ENCODE measurements around the gene ATL1. TPM values are rescaled to one million over a fixed set of nuclear protein-coding genes. Genes with fewer than 3 reads are reported as not detected.

The ATL1 gene
- total RNA-seq (ENCODE audit: low replicate concordance): 0.98 and 8.7 TPM in 2 replicates

DNA sequence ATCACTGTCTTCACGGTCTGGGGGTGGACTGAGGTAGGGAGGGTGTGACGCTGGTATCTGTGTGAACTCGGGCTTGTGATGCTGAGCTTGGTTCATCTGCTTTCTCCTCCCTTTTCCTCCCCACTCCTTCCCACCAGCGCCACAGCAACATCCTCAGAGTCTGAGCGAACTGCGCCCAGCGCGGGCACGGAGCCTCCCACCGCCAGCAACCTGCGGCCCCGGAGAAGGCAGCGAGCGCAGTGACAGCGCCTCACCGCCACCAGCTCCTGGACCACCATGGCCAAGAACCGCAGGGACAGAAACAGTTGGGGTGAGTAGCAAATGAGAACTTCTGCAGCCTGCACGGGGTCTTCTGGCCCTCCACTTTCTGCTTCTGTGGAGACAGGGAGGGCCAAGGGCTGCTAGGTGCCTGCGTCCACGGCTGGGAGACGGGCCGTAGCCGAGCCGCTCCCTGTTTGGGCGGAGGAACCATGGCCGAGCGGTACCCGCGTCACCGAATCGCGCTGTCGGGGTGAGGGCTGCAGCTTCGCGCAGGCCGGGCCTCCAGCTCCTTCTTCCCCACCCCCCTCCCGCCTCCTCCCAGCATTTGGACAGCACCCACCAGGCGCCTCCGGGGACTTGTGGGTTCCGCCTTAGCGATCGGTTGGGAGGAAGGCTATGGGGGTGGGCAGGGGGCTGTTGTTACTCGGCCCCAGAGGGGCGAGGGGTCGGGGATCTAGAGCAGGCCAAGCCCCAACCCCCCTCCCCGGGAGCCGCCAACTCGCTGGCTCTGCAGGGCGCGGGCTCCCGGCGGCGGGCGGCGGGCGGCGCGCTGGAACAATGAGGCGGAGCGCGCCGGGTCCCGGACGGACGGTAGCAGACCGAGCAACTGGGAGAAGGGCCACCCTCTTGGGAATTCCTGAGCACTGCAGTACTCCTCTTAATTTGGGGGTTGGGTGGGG lies at the start of gene ATL1:
TSS of gene ATL1 (plus strand) at position 156 of the 941 bp plus-strand sequence. CDS start at position 277, 121 bp downstream.

DNA sequence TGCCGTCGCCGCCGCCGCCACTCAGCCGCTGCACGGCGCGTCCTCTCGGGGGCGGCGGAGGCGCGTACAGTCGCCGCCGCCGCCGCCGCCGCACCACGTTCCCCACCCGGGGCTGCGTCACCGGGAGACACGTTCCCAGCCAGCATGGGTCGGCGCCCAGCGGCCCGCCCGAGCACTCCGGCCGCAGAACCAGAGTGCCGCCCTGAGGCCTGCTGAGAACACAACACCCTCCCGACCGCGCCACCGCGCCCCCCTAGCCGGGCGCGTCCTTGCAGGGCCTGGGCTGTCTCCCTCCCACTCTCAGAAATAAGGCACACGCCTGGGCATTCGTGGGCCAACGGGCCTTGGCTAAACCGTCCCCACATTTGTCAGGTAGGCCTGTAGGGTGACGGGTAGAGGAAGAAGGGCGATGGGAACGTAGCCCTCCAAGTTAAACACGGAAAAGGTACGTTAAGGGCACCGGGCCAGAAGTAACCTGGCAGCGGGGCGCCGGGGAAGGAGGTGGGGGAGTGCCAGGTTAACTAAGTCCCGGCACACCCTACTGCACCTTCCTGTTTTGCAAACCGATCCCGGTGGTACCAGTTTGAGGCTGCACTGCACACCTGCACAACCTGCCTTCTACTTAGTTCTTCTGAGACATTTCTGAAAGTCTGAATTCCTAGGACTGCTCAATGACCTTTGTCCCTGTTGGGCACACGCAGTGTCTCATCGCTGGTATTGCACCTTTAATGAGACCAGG lies 27.3 kb upstream of the ATL1 start, which contains the start of gene MAP4K5:
TSS of gene MAP4K5 (minus strand) at position 68 of the 739 bp plus-strand sequence. CDS start 520 bp downstream, outside the sequence.

DNA sequence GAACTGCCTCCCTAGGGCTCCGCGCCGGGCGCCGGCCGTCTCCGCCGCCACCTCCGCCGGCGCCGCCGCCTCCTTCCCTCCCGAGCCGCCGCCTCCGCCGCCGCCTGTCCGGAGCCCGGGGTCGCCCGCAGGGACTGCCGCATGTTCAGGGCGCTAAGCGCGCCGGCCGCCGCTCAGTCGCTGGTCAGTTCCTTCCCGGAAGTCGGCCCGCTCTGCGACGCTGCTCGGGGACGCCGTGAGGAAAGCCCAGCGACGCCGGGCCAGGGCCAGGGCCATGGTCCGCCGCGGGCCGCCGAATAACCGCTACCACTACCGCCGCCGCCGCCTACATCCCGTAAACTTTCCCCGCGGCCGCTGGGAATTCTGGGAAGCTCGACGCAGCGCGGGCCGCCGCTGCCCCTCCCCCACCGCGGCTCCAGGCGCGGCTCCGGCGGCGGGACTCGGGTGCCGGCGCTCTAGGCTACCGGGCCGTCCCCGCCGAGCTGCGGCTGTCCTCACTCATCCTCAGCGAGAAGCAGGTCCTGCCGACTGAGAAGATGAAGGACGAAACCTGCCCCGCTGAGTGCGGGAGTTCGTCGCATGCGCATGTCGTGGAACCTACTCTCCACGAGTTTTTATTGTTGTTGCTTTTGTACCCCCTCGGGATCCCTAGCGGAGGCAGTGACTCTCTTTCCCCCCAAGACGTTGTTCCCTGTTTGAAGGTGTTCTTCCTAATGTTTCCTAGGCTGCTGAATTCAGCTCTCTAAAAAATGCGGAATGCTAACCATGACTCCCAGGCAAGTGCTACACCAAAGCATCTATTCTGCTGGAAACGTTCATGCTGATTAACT lies 108.3 kb downstream of the ATL1 start, which contains the start of gene SAV1:
TSS of gene SAV1 (minus strand) at position 311 of the 830 bp plus-strand sequence. CDS start 339 bp downstream, outside the sequence.

Other genes starting within 250 kb of the ATL1 start
- gene L2HGDH, start 247.9 kb upstream of the ATL1 start, total RNA-seq (ENCODE audit: low replicate concordance): 3.0 and 3.7 TPM in 2 replicates
- 2.3 and 4.1 TPM in 2 replicates for gene DMAC2L, start 247.8 kb upstream of the ATL1 start, total RNA-seq (ENCODE audit: low replicate concordance)
- gene CDKL1, start 163.3 kb upstream of the ATL1 start, total RNA-seq (ENCODE audit: low replicate concordance): 3.2 and 5.2 TPM in 2 replicates
- 26.2 and 35.9 TPM in 2 replicates for gene MAP4K5, start 27.6 kb upstream of the ATL1 start, total RNA-seq (ENCODE audit: low replicate concordance)
- 10.4 and 13.5 TPM in 2 replicates for gene SAV1, start 108.2 kb downstream of the ATL1 start, total RNA-seq (ENCODE audit: low replicate concordance)